GM18511 (cell line): ENCODE data around the gene AFF3.
"Not testable (repeated sequence)": the region's sequence is repeated elsewhere in the genome, so short reads cannot be mapped to it uniquely, and the experiment has no call there.

Experiments
- ATAC-seq: cut with Tn5 transposase; IDR thresholded peaks from one replicate; pipeline ENCODE4 v1.9.1; 2021; ENCODE audit warnings: mild to moderate bottlenecking, moderate library complexity; ENCODE audit not compliant: unreplicated experiment

The AFF3 gene

DNA sequence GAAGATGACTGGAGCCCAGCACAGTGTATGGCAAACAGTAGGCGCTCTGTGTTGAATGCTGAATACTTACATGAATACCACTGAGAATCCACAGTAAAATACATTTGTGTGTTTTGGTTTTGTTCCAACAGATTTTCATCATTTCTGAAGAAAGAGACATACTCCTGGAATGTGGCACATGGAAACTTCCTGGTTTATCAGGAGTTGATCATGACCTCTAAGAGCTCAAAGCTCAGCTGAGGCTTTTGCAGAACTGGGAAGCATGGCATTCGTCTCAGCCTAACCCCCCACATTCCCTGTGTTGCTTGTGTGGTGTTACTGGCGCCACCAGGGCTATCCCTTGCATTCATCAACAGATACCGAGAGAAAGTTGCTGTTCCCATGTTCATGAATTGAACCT, 335.6 kb downstream of the AFF3 start:
- ATAC-seq, result no peak

GRCh38 chr2:99805930-99806476, 336.4 kb downstream of the AFF3 start:
- ATAC-seq, result no peak

DNA sequence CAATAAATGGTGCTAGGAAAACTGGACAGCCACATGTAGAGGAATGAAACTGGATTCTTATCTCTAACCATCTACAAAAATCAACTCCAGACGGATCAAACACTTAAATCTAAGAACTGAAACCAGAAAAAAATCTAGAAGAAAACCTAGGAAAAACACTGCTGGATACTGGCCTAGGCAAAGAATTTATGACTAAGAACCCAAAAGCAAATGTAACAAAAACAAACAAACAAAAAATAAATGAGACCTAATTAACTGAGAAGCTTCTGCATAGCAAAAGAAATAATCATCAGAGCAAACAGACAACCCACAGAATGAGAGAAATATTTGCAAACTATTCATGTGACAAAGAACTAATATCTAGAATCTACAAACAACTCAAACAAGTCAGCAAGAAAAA, 338.5 kb downstream of the AFF3 start:
- ATAC-seq, result no peak

DNA sequence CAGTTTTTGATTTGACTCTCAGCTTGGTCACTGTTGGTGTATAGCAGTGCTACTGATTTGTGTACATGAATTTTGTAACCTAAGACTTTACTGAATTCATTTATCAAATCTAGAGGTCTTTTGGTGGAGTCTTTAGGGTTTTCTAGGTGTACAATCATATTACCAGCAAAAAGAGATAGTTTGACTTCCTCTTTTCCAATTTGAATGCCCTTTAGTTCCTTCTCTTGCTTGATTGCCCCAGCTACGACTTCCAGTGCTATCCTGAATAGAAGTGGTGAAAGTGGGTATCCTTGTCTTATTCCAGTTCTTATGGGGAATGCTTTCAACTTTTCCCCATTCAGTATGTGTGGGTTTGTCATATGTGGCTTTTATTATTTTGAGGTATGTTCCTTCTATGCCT, 339.7 kb downstream of the AFF3 start:
- ATAC-seq, result no peak

DNA sequence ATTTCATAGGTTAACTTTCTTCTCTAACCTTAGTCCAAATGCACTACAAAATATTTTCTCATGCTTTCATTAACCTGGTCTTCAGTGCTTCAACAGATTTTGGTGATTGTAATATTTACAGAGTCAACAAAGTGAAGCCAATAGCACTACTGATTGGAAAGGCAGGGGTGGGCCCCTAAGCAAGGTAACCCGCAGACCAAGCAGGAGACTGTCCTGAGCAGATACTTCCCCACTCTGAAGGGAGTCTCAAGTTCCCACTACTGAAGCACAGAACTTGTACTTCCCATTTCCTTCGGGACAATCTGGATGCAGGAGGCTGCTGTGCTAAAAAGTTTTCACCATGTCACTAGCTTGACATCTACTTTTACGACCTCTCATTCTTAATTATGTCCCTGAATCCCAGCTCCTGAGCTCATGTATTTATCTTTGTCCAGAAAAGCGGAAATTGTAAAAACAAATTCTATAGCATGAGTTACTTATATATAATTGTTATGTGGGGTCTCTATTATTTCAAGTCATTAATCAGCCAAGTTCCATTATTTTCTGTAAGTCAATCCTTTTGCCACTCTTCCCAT, 341.0 kb downstream of the AFF3 start:
- no peak for ATAC-seq

- no peak for ATAC-seq
These were observed 344.9 kb downstream of the AFF3 start for GRCh38 chr2:99797475-99797874.

- no peak for ATAC-seq
These were observed 348.0 kb downstream of the AFF3 start for GRCh38 chr2:99794414-99794813.

DNA sequence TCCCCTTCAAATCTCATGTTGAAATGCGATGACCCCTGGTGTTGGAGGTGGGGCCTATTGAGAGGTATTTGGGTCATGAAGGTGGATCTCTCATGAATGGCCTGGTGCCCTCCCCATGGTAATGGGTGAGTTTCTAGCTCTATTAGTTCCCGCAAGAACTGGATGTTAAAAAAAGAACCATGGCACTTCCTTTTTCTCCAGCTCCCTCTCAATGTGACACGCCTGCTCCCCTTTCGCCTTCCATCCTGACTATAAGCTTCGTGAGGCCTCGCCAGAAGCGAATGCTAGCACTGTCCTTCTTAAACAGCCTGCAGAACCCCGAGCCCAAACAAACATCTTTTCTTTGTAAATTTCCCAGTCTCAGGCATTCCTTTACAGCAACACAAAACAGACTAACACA, 349.4 kb downstream of the AFF3 start:
- ATAC-seq, result no peak

- no peak for ATAC-seq
These were observed 352.5 kb downstream of the AFF3 start for GRCh38 chr2:99789849-99790248.

- ATAC-seq, result no peak
These were observed 354.5 kb downstream of the AFF3 start for GRCh38 chr2:99787769-99788382.

- ATAC-seq, result no peak
These were observed 355.6 kb downstream of the AFF3 start for GRCh38 chr2:99786636-99787390.

DNA sequence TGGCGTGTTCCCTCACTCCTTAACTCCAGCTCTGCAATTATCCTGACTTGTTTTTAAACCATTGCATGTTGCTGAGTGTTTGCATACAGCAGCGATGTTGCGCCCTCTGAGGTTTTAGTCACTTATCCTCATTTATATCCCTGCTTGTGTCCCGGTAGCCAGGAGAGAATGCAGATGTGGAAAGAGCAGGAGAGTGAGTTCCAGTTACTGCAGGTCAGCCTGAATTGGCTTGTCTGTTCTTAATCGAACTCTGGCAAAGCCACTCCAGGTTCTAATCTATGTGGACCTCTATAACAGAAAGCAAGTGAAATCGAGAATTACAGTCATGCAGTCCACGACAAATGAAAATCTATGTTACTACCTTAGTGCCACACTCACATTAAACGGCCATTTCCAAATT, 357.4 kb downstream of the AFF3 start:
- ATAC-seq, result no peak

DNA sequence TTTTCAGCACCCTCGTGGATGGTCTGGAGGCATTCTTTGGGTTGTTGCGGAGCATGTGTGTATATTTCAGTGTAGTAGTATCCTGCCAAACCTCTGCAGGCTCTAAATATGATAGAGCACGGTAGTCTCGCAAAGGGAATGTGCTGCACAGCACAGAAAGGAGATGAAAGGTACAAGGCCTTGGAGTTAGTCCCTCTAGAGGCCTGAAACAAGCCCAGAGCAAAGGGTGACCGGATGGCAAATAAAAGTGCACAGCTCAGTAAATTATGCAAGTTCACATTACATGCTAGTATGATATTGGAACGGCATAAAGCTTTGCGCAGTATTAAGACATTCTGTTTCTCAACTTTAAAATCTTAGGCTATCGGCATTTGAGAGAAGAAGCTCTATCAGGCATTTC, 358.1 kb downstream of the AFF3 start:
- no peak for ATAC-seq

GRCh38 chr2:99780276-99780675, 362.1 kb downstream of the AFF3 start:
- no peak for ATAC-seq

DNA sequence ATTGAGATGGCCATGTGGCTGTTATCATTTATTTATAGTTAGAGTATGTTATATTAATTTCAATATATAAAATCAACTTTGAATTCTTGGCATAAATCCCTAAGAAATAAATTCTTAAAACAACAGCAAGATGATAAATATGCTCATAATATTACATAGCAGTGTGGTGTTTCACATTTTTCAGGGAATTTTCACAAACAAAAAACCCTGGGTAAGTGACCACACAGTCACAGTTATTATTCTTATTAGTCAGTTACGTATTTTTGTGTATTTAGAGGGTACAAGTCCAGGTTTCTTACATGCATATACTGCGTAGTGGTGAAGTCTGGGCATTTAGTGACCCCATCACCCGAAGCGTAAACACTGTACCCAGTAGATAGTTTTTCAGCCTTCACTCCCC, 363.1 kb downstream of the AFF3 start:
- no peak for ATAC-seq

DNA sequence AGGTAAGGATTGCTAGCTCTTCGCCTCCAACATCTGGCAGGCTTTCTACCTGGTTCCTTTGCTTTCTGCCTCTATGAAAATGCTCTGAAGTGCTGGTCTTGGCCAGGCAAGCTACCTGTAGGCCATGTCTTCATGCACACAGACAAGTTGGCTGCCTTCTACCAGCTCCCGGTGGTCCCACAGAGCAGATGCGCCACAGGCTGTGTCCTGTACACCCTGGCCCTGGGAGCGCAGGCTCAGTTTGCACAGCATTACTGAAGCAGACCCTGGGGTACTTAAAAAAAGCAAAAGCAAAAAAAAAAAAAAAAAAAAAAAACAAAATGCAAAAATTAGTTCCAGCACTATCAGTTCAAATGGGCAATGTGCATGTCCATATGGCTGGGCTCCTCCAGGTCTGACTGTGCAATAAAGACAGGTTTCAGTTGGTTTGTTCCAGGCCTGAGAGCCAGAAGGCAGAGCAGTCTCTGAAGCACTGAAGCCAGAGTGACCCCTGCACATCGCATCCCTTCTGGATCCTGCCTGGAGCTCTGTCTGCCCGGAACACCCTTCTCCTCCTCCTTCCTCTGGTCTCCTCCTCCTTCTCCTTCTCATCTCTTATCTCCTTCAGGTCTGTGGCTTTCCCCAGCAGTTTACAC, 364.6 kb downstream of the AFF3 start:
- no peak for ATAC-seq

- no peak for ATAC-seq
These were observed 365.3 kb downstream of the AFF3 start for GRCh38 chr2:99776906-99777646.

GRCh38 chr2:99776206-99776905, 366.0 kb downstream of the AFF3 start:
- no peak for ATAC-seq

DNA sequence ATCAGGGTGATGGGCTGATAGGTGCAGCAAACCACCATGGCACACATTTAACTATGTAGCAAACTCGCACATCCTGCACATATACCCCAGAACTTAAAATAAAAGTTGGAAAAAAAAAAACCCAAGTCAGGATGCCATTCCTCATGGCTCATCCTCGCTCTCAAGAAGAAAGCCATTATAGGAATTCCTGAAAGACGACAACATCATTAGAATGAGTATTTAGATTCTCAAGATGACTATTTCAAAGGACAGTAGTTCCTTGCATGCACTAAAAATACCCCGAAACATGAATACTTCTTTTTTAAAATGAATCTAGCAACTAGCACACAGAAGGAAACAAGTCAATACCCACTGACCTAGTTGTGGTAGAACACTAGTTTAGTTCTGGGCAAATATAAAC, 366.8 kb downstream of the AFF3 start:
- no peak for ATAC-seq

- not testable (repeated sequence) for ATAC-seq
These were observed 368.7 kb downstream of the AFF3 start for GRCh38 chr2:99773642-99774041.
